Rectal smooth muscle tissue (tissue), 1 donor: ENCODE results near the gene PPP1CA.

Experiments used
- H3K27ac ChIP-seq: one replicate; pipeline ENCODE4 v1.7.0; 2013; ENCODE audit warnings: low read depth, low read length, inconsistent platforms
- H3K27me3 ChIP-seq: one replicate; pipeline ENCODE4 v1.7.0; 2013; ENCODE audit warnings: low read length; ENCODE audit not compliant: control insufficient read depth, insufficient read depth
- H3K36me3 ChIP-seq: one replicate; pipeline ENCODE4 v1.7.0; 2013; ENCODE audit warnings: low read length; ENCODE audit not compliant: control insufficient read depth, insufficient read depth
- H3K4me1 ChIP-seq: one replicate; pipeline ENCODE4 v1.7.0; 2013; ENCODE audit warnings: low read length; ENCODE audit not compliant: control insufficient read depth, insufficient read depth
- H3K4me3 ChIP-seq: one replicate; pipeline ENCODE4 v1.7.0; 2013; ENCODE audit warnings: low read length
- H3K9ac ChIP-seq: one replicate; pipeline ENCODE4 v1.7.0; 2013; ENCODE audit warnings: low read length

The PPP1CA gene

DNA sequence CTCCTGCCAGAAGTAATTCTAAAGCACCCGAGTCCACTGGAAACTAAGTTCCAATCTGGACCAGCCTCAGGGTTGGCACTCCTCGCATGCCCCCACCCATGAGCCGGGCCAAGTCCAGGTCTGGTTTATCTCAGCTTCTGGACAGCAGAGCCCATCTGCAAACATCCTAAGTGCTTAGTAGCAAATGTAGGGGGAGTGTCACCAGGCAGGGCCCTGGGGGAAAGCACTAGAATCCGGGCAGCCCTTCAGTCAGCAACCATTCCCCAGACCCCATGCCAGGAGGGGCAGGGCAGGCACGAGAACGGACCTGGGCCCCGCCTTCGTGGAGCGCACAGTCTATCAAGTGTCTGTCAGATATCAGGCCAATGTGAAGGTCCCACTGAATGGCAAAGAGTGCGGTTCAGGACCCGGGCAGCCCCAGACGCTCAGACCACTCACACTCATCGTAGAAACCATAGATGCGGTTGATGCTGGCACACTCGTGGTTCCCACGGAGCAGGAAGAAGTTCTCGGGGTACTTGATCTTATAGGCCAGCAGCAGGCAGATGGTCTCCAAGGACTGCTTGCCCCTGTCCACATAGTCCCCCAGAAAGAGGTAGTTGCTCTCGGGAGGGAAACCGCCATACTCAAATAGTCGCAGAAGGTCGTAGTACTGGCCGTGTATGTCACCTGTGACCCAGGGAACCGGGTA lies 1.3 kb downstream of the PPP1CA start:
- H3K9ac ChIP-seq: peak overlapping the region; percentile 81
- H3K36me3 ChIP-seq: peaks cover 20% of the 10 kb centered on the region
- H3K27ac ChIP-seq: peak overlapping the region; percentile 91
- H3K4me3 ChIP-seq: peak overlapping the region; percentile 87
- no peaks in the 10 kb centered on the region for H3K27me3 ChIP-seq
- H3K4me1 ChIP-seq: peaks cover 13% of the 10 kb centered on the region

DNA sequence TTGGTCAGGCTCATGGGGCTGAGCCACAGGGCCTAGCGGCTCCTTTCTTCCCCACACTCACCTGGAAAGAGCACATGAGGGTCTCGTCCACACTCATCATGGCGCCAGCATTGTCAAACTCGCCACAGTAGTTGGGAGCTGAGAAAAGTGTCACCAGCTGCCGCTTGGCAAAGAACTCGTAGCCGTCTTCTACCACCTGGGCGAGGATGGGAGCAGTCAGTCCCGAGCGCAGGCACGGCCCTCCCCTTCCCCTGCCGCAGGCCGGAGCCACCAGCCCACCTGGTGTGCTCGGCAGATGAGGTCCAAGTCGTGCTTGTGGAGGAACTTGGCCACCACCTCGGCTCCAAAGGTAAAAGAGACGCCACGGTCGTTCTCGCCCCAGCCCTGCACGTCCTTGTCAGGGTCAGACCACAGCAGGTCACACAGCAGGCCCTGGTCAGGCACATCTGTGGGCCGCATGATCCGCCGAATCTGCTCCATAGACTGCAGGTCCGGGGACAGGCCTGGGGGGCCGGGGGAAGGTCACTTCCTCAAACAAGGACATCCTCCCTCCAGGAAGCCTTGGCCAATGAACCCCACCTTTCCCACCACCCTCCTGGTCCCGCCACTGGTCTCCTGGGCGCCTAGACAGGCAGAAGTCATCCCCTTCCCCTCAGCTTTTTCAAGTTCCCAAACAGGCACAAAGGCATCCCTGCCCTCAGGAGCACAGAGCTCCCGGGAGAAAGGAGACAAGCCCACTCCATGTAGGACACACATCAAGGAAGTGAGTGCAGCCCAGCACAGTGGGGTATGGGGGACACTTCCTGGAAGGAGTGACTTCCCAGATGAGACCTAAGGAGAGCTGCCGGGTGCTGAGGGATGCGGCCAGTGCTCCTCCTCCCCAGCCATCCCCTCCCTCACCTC lies 2.7 kb downstream of the PPP1CA start:
- H3K27ac ChIP-seq: no peak overlapping the region
- peaks cover 20% of the 10 kb centered on the region for H3K36me3 ChIP-seq
- no peaks in the 10 kb centered on the region for H3K27me3 ChIP-seq
- no peak overlapping the region for H3K4me3 ChIP-seq
- no peak overlapping the region for H3K9ac ChIP-seq
- peaks cover 13% of the 10 kb centered on the region for H3K4me1 ChIP-seq

DNA sequence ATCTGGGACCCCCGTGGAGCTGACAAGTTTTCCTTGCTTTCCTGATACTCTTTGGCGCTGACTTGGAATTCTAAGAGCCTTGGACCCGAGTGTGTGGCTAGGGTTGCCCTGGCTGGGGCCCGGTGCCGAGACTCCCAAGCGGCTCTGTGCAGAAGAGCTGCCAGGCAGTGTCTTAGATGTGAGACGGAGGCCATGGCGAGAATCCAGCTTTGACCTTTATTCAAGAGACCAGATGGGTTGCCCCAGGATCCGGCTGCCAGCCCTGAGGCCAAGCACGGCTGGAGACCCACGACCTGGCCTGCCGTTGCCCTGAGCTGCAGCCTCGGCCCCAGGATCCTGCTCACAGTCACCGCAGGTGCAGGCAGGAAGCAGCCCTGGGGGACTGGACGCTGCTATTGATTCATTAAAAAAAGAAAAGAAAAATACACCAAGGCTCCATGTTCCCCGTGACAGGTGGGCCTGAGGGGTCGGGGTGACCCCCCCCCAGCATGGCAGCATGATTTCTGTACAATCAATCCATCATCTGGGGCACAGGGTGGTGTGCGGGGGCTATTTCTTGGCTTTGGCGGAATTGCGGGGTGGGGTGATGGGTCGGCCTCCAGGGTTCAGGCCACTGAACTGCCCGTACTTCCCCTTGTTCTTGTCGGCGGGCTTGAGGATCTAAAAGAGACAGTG lies 3.5 kb downstream of the PPP1CA start:
- Histone ChIP-seq H3K36me3 (peaks cover 20% of the 10 kb centered on the region), H3K4me1 (peaks cover 13% of the 10 kb centered on the region), H3K9ac (no peak overlapping the region), H3K27me3 (no peaks in the 10 kb centered on the region), H3K27ac (no peak overlapping the region), H3K4me3 (no peak overlapping the region)

DNA sequence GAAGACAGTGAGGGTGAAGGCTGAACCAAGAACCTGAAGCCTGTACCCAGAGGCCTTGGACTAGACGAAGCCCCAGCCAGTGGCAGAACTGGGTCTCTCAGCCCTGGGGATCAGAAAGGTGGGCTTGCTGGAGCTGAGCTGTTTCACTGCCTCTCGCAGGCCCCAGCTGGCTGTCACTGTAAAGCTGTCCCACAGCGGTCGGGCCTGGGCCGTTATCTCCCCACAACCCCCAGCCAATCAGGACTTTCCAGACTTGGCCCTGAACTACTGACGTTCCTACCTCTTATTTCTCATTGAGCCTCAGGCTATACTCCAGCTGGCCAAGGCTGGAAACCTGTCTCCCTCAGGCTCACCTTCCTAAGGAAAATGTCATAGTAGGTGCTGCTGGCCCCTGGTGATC lies 4.1 kb downstream of the PPP1CA start:
- Histone ChIP-seq H3K27ac (no peak overlapping the region), H3K36me3 (peaks cover 20% of the 10 kb centered on the region), H3K9ac (no peak overlapping the region)

DNA sequence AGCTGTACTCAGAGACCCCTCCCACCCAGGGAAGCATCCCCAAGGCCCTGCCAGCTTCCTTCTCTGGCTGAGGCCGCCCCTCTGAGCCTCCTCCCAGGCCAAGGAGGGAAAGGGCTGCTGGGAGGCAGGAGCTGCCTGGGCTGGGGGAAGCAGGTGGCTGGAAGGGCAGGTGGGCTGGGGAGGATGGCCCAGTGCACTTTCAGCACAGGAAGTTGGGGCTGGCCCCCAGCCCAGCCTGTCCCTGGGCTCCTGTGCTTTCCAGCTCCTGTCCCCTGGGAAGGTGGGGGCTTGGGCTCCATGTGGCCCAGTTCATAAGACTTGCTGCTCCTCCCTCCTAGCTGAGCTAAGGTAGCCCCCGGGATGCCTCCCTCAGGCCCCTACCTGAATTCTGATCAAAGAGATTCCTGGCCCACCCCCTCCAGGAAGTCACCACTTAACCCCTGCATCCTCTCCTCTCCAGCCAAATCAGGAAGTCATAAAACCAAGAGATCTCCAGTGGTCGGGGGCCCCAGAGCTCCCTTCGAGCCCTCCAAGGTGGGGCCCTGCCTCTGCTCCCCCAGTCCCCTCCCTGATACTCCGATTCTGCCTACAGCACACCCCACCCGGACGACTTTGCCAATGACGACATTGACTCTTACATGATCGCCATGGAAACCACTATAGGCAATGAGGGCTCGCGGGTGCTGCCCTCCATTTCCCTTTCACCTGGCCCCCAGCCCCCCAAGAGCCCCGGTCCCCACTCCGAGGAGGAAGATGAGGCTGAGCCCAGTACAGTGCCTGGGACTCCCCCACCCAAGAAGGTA lies 4.9 kb downstream of the PPP1CA start:
- no peaks in the 10 kb centered on the region for H3K27me3 ChIP-seq
- peaks cover 20% of the 10 kb centered on the region for H3K36me3 ChIP-seq
- H3K27ac ChIP-seq: no peak overlapping the region
- H3K4me3 ChIP-seq: no peak overlapping the region
- H3K9ac ChIP-seq: no peak overlapping the region
- peaks cover 18% of the 10 kb centered on the region for H3K4me1 ChIP-seq

More for the DNA sequence above, 4.1 kb downstream of the PPP1CA start:
- no peak overlapping the region for H3K4me3 ChIP-seq
- H3K27me3 ChIP-seq: no peaks in the 10 kb centered on the region
- peaks cover 15% of the 10 kb centered on the region for H3K4me1 ChIP-seq

DNA sequence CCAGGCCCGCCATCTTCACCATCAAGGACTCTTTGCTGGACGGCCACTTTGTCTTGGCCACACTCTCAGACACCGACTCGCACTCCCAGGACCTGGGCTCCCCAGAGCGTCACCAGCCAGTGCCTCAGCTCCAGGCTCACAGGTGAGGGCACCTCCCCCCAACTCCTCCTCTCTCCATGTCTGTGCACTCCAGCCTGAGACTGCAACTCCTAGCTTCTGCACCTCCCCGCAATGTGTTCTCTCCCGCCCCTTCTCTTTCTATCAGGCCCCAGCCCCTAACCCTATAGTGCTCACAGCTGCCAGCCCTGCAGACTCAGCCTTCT lies 5.4 kb downstream of the PPP1CA start:
- Histone ChIP-seq H3K4me1 (peaks cover 18% of the 10 kb centered on the region), H3K27me3 (no peaks in the 10 kb centered on the region), H3K4me3 (no peak overlapping the region), H3K36me3 (peaks cover 20% of the 10 kb centered on the region), H3K27ac (no peak overlapping the region), H3K9ac (no peak overlapping the region)

DNA sequence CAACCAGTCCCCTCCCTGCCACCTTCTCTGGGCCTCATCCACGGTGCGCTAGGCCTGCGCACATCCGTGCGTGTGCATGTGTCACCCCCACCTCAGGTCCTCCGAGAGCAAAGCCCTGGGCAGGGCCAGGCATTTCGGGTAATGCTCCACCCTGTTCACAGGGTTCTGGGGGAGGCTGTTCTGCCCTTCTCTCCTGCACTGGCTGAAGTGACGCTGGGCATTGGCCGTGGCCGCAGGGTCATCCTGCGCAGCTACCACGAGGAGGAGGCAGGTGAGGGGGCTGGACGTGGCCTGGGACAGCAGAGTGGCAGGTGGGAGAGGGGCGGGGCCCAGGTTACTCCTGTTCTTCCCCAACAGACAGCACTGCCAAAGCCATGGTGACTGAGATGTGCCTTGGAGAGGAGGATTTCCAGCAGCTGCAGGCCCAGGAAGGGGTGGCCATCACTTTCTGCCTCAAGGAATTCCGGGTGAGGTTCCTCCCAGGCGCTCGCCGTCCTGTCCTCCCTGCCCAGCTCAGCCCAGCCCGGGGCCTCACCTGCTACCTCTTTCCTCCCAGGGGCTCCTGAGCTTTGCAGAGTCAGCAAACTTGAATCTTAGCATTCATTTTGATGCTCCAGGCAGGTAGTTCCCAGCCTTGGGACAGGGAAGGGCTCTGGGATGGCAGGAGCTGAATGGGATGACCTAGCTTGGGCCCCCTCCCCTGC lies 6.0 kb downstream of the PPP1CA start:
- H3K4me1 ChIP-seq: peaks cover 22% of the 10 kb centered on the region
- H3K36me3 ChIP-seq: peaks cover 20% of the 10 kb centered on the region
- H3K9ac ChIP-seq: no peak overlapping the region
- H3K27me3 ChIP-seq: no peaks in the 10 kb centered on the region
- no peak overlapping the region for H3K4me3 ChIP-seq
- H3K27ac ChIP-seq: no peak overlapping the region

DNA sequence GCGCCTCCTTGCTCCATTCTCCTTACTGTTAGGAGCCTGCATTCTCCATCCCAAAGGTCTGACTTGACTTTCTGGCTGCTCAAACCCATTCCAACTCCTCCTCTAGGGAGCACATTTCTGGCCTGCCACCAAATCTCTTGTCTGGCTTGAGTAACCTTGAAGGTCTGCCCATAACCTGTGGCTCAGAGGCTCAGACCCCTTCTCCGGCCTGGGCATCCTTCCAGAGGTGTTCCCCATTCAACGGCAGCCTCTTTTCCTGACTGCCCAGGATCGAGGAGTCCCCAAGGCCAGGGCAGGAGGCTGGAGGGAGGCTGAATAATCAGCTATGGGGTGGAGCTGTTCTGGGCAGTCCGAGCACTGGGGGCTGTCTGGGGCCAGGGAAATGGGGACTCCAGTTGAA lies 7.7 kb downstream of the PPP1CA start:
- Histone ChIP-seq H3K9ac (no peak overlapping the region), H3K4me1 (peaks cover 9% of the 10 kb centered on the region), H3K36me3 (peaks cover 14% of the 10 kb centered on the region), H3K27me3 (no peaks in the 10 kb centered on the region), H3K4me3 (no peak overlapping the region), H3K27ac (no peak overlapping the region)

DNA sequence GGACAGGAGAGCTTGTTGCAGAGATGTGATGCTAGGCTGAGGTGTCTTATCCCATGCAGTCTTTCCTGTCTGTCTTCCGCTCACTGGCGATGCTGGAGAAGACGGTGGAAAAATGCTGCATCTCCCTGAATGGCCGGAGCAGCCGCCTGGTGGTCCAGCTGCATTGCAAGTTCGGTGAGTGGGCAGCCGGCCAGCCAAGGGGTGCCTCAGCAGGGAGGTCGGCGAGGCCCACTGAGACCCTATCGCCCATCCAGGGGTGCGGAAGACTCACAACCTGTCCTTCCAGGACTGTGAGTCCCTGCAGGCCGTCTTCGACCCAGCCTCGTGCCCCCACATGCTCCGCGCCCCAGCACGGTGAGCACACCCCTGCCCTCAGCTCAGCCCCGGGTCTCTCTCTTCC lies 8.2 kb downstream of the PPP1CA start:
- Histone ChIP-seq H3K4me3 (no peak overlapping the region), H3K4me1 (peaks cover 9% of the 10 kb centered on the region), H3K27me3 (no peaks in the 10 kb centered on the region), H3K27ac (no peak overlapping the region), H3K9ac (no peak overlapping the region), H3K36me3 (peaks cover 8% of the 10 kb centered on the region)

DNA sequence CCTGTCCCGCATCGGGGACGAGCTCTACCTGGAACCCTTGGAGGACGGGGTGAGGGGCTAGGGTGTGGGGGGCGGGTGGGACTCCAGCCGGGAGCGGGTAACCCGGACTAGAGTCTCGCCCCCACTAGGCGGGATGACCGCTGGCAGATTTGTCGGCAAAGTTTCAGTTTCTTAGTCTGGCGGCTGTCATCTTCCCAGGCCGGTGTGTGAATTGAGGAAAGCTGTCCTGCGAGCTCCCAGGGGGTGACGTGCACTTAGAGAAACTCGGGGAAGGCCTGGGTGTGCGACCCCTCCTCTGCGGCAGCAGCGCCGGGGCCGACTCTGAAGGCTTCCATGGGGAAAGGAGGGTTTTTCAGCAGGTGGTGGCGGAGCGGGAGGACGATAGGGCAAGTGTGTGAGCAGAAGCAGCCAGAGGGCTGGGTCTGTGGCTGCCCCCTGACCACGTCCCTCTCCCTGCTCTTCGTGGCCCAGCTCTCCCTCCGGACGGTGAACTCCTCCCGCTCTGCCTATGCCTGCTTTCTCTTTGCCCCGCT lies 9.4 kb downstream of the PPP1CA start:
- Histone ChIP-seq H3K27me3 (no peaks in the 10 kb centered on the region), H3K9ac (peak overlapping the region; percentile 62), H3K27ac (peak overlapping the region; percentile 87), H3K36me3 (no peaks in the 10 kb centered on the region), H3K4me1 (peaks cover 9% of the 10 kb centered on the region), H3K4me3 (peak overlapping the region; percentile 91)

DNA sequence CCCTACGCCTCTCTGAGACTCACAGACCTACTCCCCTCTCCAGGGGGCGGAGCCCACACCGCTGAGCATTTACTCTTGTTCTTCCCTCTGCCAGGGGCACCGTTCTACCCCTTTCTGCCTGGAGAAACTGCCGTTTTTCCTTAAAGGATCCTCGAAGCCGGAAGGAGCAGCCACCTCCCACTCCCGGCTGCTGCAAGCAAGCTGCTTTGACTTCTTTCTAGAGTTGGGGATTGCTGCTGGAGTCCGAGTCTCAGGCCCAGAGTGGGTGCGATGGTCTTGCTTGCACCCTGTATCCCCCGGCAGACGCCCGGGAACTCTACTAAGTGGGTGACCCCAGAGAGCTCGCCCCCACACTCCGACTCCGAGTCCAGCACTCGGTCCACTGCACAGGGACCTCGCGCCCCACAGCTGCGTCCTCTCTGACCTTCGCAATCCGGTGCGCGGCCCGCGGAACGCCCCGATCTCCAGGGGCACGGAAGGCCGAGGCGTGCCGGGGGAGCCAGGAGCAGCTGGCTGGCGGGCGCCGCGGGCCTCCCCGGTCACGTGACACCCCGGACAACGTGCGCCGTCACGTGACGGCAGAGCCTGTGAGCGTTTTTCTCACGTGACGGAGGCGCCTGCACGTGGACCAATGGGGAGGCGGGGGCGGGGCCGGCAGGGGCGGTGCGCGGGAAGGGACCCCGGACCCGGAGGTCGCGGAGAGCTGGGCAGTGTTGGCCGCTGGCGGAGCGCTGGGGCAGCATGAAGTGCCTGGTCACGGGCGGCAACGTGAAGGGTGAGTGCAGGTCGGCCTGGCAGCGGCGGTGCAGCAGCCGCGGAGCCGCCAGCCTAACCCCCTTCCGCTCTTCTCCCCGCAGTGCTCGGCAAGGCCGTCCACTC lies 10.1 kb downstream of the PPP1CA start, which contains the start of gene RAD9A:
Gene RAD9A, plus strand, starts transcription at position 683 of the 879 bp plus-strand sequence. Its CDS starts 59 bp downstream, at position 742.
- Histone ChIP-seq H3K4me3 (peak within 1 kb of the TSS; percentile 91), H3K27ac (peak within 1 kb of the TSS; percentile 87), H3K36me3 (no peaks in the 10 kb centered on the region), H3K4me1 (peaks cover 9% of the 10 kb centered on the region), H3K27me3 (no peaks in the 10 kb centered on the region), H3K9ac (peak within 1 kb of the TSS; percentile 62)
